Measurements from ENCODE around the gene FAM200A. TPM values are rescaled to one million over a fixed set of nuclear protein-coding genes. Genes with fewer than 3 reads are reported as not detected.

The FAM200A gene
- total and polyA plus RNA-seq, 4 donors, result 1.0 to 4.6 (median 2.1) TPM

- no peak overlapping the region for H3K4me3 ChIP-seq (ENCODE audit: low read depth in 1 of 3, low read length in 3 of 3)
- WGBS, result 93% methylated on average over 3 of the region's 3 CpGs
- no peaks in the 10 kb centered on the region for H3K4me1 ChIP-seq (ENCODE audit: control insufficient read depth in 4 of 4, insufficient read depth in 4 of 4, low read length in 3 of 4)
- no peak for TF ChIP-seq MAX (IDR thresholded peaks at IDR 0.05)
- TF ChIP-seq TAF1 (conservative IDR thresholded peaks at IDR 0.05), result no peak
- TF ChIP-seq, protein P1, sequence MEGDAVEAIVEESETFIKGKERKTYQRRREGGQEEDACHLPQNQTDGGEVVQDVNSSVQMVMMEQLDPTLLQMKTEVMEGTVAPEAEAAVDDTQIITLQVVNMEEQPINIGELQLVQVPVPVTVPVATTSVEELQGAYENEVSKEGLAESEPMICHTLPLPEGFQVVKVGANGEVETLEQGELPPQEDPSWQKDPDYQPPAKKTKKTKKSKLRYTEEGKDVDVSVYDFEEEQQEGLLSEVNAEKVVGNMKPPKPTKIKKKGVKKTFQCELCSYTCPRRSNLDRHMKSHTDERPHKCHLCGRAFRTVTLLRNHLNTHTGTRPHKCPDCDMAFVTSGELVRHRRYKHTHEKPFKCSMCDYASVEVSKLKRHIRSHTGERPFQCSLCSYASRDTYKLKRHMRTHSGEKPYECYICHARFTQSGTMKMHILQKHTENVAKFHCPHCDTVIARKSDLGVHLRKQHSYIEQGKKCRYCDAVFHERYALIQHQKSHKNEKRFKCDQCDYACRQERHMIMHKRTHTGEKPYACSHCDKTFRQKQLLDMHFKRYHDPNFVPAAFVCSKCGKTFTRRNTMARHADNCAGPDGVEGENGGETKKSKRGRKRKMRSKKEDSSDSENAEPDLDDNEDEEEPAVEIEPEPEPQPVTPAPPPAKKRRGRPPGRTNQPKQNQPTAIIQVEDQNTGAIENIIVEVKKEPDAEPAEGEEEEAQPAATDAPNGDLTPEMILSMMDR (IDR thresholded peaks at IDR 0.05; ENCODE audit: low read depth, low read length, missing input control), result no peak
- no peak for TF ChIP-seq FOXA2 (IDR thresholded peaks at IDR 0.05)
- TF ChIP-seq YY1 (IDR thresholded peaks at IDR 0.05), result no peak
- TF ChIP-seq RAD21 (IDR thresholded peaks at IDR 0.05), result no peak
- TF ChIP-seq GABPA (IDR thresholded peaks at IDR 0.05 in 1 of 2, conservative IDR thresholded peaks at IDR 0.05 in 1 of 2), result no peak
- TF ChIP-seq JUND (IDR thresholded peaks at IDR 0.05), result no peak
- TF ChIP-seq ZBTB33 (IDR thresholded peaks at IDR 0.05), result no peak
- no peak for TF ChIP-seq SP1 (IDR thresholded peaks at IDR 0.05)
- no peak for TF ChIP-seq HNF4G (IDR thresholded peaks at IDR 0.05)
- TF ChIP-seq, protein P2, sequence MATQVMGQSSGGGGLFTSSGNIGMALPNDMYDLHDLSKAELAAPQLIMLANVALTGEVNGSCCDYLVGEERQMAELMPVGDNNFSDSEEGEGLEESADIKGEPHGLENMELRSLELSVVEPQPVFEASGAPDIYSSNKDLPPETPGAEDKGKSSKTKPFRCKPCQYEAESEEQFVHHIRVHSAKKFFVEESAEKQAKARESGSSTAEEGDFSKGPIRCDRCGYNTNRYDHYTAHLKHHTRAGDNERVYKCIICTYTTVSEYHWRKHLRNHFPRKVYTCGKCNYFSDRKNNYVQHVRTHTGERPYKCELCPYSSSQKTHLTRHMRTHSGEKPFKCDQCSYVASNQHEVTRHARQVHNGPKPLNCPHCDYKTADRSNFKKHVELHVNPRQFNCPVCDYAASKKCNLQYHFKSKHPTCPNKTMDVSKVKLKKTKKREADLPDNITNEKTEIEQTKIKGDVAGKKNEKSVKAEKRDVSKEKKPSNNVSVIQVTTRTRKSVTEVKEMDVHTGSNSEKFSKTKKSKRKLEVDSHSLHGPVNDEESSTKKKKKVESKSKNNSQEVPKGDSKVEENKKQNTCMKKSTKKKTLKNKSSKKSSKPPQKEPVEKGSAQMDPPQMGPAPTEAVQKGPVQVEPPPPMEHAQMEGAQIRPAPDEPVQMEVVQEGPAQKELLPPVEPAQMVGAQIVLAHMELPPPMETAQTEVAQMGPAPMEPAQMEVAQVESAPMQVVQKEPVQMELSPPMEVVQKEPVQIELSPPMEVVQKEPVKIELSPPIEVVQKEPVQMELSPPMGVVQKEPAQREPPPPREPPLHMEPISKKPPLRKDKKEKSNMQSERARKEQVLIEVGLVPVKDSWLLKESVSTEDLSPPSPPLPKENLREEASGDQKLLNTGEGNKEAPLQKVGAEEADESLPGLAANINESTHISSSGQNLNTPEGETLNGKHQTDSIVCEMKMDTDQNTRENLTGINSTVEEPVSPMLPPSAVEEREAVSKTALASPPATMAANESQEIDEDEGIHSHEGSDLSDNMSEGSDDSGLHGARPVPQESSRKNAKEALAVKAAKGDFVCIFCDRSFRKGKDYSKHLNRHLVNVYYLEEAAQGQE (IDR thresholded peaks at IDR 0.05), result no peak
- TF ChIP-seq NR2F2 (IDR thresholded peaks at IDR 0.05), result no peak
- no peaks in the 10 kb centered on the region for H3K27me3 ChIP-seq (ENCODE audit: control insufficient read depth in 4 of 4, insufficient read depth in 4 of 4, low read length in 3 of 4)
- H3K27ac ChIP-seq (ENCODE audit: low read depth in 1 of 2, low read length in 2 of 2), result no peak overlapping the region
- DNase-seq (ENCODE audit: low spot score), result no peak
- H3K9me3 ChIP-seq (ENCODE audit: control insufficient read depth in 4 of 4, low read length in 3 of 4), result no peaks in the 10 kb centered on the region
- H3K9ac ChIP-seq (ENCODE audit: low read depth in 1 of 2, low read length in 2 of 2), result no peak overlapping the region
- peaks cover 12 to 32% (median 20%) of the 10 kb centered on the region in 4 donors for H3K36me3 ChIP-seq (ENCODE audit: control insufficient read depth in 4 of 4, insufficient read depth in 3 of 4, low read depth in 1 of 4, low read length in 3 of 4)
Observed at GRCh38 chr7:99521399-99521798, 30.5 kb downstream of the FAM200A start.

DNA sequence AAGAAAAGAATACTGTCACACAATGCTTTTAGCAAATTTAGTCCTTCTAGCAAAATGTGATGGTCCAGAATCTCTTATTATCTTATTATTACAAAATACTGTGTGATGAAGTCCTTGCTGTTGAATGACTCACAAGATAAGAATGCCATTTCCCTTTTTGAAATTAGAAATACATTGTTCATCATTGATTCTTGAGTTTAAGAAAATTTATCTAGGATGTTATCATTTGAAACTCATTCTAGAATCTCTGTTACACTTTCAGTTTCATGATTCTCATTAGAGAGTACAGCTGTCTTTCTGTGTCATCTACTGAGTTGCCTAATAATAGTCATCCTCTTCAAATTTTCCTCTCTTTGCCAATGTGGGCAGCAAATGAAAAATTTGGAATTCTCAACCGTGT lies 37.9 kb downstream of the FAM200A start:
- H3K27me3 ChIP-seq (ENCODE audit: control insufficient read depth in 4 of 4, insufficient read depth in 4 of 4, low read length in 3 of 4), result no peaks in the 10 kb centered on the region
- no peak overlapping the region for H3K9ac ChIP-seq (ENCODE audit: low read depth in 1 of 2, low read length in 2 of 2)
- H3K9me3 ChIP-seq (ENCODE audit: control insufficient read depth in 4 of 4, low read length in 3 of 4), result no peaks in the 10 kb centered on the region
- no peak overlapping the region for H3K27ac ChIP-seq (ENCODE audit: low read depth in 1 of 2, low read length in 2 of 2)
- TF ChIP-seq, protein P1 (IDR thresholded peaks at IDR 0.05; ENCODE audit: low read depth, low read length, missing input control), result no peak
- TF ChIP-seq FOXA2 (IDR thresholded peaks at IDR 0.05), result no peak
- no peak for TF ChIP-seq TAF1 (conservative IDR thresholded peaks at IDR 0.05)
- no peak for TF ChIP-seq EGR1 (IDR thresholded peaks at IDR 0.05; ENCODE audit: low read depth in 2 of 2)
- H3K4me1 ChIP-seq (ENCODE audit: control insufficient read depth in 4 of 4, insufficient read depth in 4 of 4, low read length in 3 of 4), result no peaks in the 10 kb centered on the region
- DNase-seq (ENCODE audit: low spot score), result no peak
- peaks cover 4 to 28% (median 26%) of the 10 kb centered on the region in 4 donors for H3K36me3 ChIP-seq (ENCODE audit: control insufficient read depth in 4 of 4, insufficient read depth in 3 of 4, low read depth in 1 of 4, low read length in 3 of 4)
- WGBS, result 91% methylated on average over 1 of the region's 1 CpG
- no peak overlapping the region for H3K4me3 ChIP-seq (ENCODE audit: low read depth in 1 of 3, low read length in 3 of 3)

All from liver (tissue), 9 donors.